B cell (primary cell): ENCODE results near the gene HCN4. TPM values are rescaled to one million over a fixed set of nuclear protein-coding genes. Genes with fewer than 3 reads are reported as not detected.
A peak's percentile ranks its signal among the peaks of the same experiment; 100 is the strongest.

Source experiments
- ATAC-seq: fragments of 200-7000 bp; cut with Tn5 transposase; one replicate; pipeline ENCODE4 v1.10.0; 2021; ENCODE audit warnings: low read depth, mild to moderate bottlenecking, moderate number of reproducible peaks, moderate library complexity
- CTCF ChIA-PET: fragments of 350-600 bp; sonication (Branson Sonifier 250); formaldehyde crosslinking; loops from one replicate; lab custom pipeline; 2021; ENCODE audit warnings: antibody characterized with exemption, inconsistent platforms; lab: Charles Lee
- POLR2A ChIA-PET: fragments of 350-600 bp; sonication (Branson Sonifier 250); formaldehyde crosslinking; loops from one replicate; lab custom pipeline; 2021; ENCODE audit warnings: antibody characterized with exemption; lab: Charles Lee
- DNase-seq: peaks from one replicate; pipeline ENCODE4 v3.0.0; 2013
- H2AFZ ChIP-seq: 2 replicates; pipeline ENCODE4 v1.6.1; 2012; ENCODE audit warnings: mild to moderate bottlenecking, low read depth, low read length; ENCODE audit not compliant: insufficient read depth, poor library complexity, severe bottlenecking
- H3K27ac ChIP-seq, 2 donors: 1 replicate in 1 of 2; 2 replicates in 1 of 2; pipeline ENCODE4 v1.5.1; 2012 to 2013; ENCODE audit warnings: low read length in 2 of 2, mild to moderate bottlenecking in 2 of 2, moderate library complexity in 1 of 2
- H3K27me3 ChIP-seq, 4 experiments: fragments of 200-600 bp in 1 of 4; sonication (generic) in 1 of 4; replicated peaks in 1 of 4; 1 replicate in 2 of 4; 2 replicates in 2 of 4; pipeline versions ENCODE4 v1.6.1 to v1.7.0; 2013 to 2016; ENCODE audit warnings: low read length in 3 of 4, mild to moderate bottlenecking in 2 of 4, mixed read lengths in 1 of 4, moderate library complexity in 1 of 4; ENCODE audit not compliant: insufficient read depth in 4 of 4, control insufficient read depth in 3 of 4; ENCODE audit errors: control extremely low read depth in 1 of 4
- H3K36me3 ChIP-seq, 2 experiments: replicated peaks in 1 of 2; 1 replicate in 1 of 2; 2 replicates in 1 of 2; pipeline versions ENCODE4 v1.6.1 to v1.7.1; 2013; ENCODE audit warnings: low read length in 1 of 2; ENCODE audit not compliant: insufficient read depth in 2 of 2, control insufficient read depth in 1 of 2; ENCODE audit errors: control extremely low read depth in 1 of 2, extremely low read depth in 1 of 2
- H3K4me1 ChIP-seq, 2 donors: fragments of 200-600 bp in 1 of 2; sonication (generic) in 1 of 2; 1 replicate in 1 of 2; 2 replicates in 1 of 2; pipeline versions ENCODE4 v1.5.1 to v1.6.1; 2013 to 2017; ENCODE audit warnings: low read length in 2 of 2; ENCODE audit not compliant: control insufficient read depth in 2 of 2, insufficient read depth in 2 of 2
- H3K4me2 ChIP-seq: replicated peaks from 2 replicates; pipeline ENCODE3; 2012; ENCODE audit warnings: mild to moderate bottlenecking, low read depth, low read length; ENCODE audit not compliant: poor library complexity, severe bottlenecking
- H3K4me3 ChIP-seq, 5 experiments: fragments of 200-600 bp in 1 of 5; sonication (generic) in 1 of 5; 1 replicate in 3 of 5; 2 replicates in 2 of 5; pipeline versions ENCODE4 v1.5.1 to v1.7.0; 2011 to 2016; ENCODE audit warnings: low read length in 4 of 5, mild to moderate bottlenecking in 4 of 5, low read depth in 2 of 5, control low read depth in 1 of 5, moderate library complexity in 1 of 5; ENCODE audit not compliant: insufficient read depth in 1 of 5; ENCODE audit errors: control extremely low read depth in 1 of 5, extremely low read depth in 1 of 5
- H3K79me2 ChIP-seq: fragments of 200-600 bp; sonication (generic); one replicate; pipeline ENCODE4 v1.6.0; 2016; ENCODE audit warnings: low read length; ENCODE audit not compliant: control insufficient read depth, insufficient read depth
- H3K9ac ChIP-seq: fragments of 200-600 bp; sonication (generic); 2 replicates; pipeline ENCODE4 v1.6.1; 2017; ENCODE audit warnings: mild to moderate bottlenecking, low read length, moderate library complexity
- H3K9me3 ChIP-seq, 3 donors: one replicate each; pipeline versions ENCODE4 v1.6.1 to v1.7.1; 2013; ENCODE audit warnings: low read length in 2 of 3; ENCODE audit not compliant: control insufficient read depth in 2 of 3, insufficient read depth in 1 of 3; ENCODE audit errors: control extremely low read depth in 1 of 3
- H4K20me1 ChIP-seq: 2 replicates; pipeline ENCODE4 v1.6.0; 2012; ENCODE audit warnings: mild to moderate bottlenecking, low read length; ENCODE audit not compliant: insufficient read depth, control insufficient read depth, poor library complexity, severe bottlenecking
- H3K27ac Mint-ChIP-seq: one replicate; pipeline ENCODE4 v1.8.0; 2021; ENCODE audit warnings: mixed read lengths
- H3K27me3 Mint-ChIP-seq: one replicate; pipeline ENCODE4 v1.8.0; 2021; ENCODE audit warnings: mixed read lengths
- H3K4me1 Mint-ChIP-seq: one replicate; pipeline ENCODE4 v1.8.0; 2021; ENCODE audit warnings: mixed read lengths
- H3K4me3 Mint-ChIP-seq: one replicate; pipeline ENCODE4 v1.8.0; 2021; ENCODE audit warnings: mixed read lengths
- H3K9me3 Mint-ChIP-seq: one replicate; pipeline ENCODE4 v1.8.0; 2022; ENCODE audit warnings: mixed read lengths; ENCODE audit not compliant: insufficient read depth
- EZH2 ChIP-seq: IDR thresholded peaks from 2 replicates; pipeline ENCODE4 v1.6.1; 2012; ENCODE audit warnings: borderline replicate concordance, low read depth, mild to moderate bottlenecking, moderate library complexity, low read length; ENCODE audit not compliant: insufficient read depth, poor library complexity, severe bottlenecking
- WGBS: methylation state at CpG from one replicate; pipeline ENCODE4 v1.1.5; 2013; ENCODE audit warnings: missing lambda C conversion rate; ENCODE audit not compliant: insufficient coverage; 5-methylcytosine and 5-hydroxymethylcytosine counted together
- intact Hi-C: fragments of 100-400 bp; cut with micrococcal nuclease; formaldehyde crosslinking; loops from one replicate; pipeline ENCODE4 v1.10.0; 2022
- polyA plus RNA-seq: library from polyadenylated mRNA; depleted of rRNA; stranded (reverse); fragments of >200 nt; gene quantifications from 2 replicates; pipeline ENCODE4 v1.2.3, GENCODE V29; 2012
- total RNA-seq, 2 donors: library from RNA; stranded (reverse); fragments of 120-200 nt in 1 of 2; gene quantifications; 1 replicate in 1 of 2; 2 replicates in 1 of 2; pipeline versions ENCODE4 v1.2.3 to v1.2.4, GENCODE V29; 2013 to 2022
- TF ChIP-seq, protein P1 (sequence below): fragments of 200-600 bp; IDR thresholded peaks from one replicate; pipeline ENCODE4 v1.8.0; 2022; ENCODE audit warnings: antibody characterized with exemption, mild to moderate bottlenecking

The HCN4 gene
- total and polyA plus RNA-seq, 2 donors (not counting 1 experiment from before 2014, with no cell fraction given) = not detected

DNA sequence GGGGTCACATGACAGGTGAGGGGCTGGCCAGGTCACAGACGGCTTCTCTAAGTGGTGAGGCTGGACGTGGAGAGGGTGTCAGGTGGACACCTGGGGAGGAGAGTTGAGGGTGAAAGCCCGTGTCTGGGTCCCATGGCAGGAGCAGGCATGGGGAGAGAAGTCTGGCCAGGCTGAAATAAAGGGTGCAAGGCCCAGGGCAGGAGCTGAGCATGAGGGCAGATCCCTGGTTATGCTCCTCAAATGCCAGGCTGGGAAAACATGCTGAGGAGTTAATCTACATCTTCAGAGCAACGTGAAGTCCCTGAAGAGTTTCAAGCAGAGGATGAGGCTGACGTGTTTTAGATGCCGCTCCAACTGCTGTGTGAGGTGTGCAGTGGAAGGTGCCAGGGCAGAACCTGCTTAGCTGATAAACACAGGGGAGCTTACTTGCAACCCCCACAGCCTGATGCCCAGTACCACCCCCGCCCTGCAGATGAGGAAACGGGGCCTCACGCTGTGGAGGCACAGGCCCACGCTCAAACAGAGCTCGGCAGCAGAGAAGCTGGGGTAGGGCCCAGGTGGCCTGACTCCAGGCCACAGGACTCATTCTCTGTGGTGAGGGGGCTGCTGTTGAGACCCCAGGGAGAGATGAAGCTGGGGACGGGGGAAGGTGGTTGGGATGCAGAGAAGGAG is 40.5 kb downstream of the HCN4 start:
- ChIA-PET CTCF (no interaction called here), POLR2A (no interaction called here)
- Mint-ChIP-seq H3K27me3 (no peaks in the 10 kb centered on the region), H3K4me3 (no peak overlapping the region), H3K9me3 (no peaks in the 10 kb centered on the region), H3K4me1 (peaks cover 2% of the 10 kb centered on the region), H3K27ac (peak overlapping the region; percentile 28)
- TF ChIP-seq EZH2 = no peak
- TF ChIP-seq, protein P1, sequence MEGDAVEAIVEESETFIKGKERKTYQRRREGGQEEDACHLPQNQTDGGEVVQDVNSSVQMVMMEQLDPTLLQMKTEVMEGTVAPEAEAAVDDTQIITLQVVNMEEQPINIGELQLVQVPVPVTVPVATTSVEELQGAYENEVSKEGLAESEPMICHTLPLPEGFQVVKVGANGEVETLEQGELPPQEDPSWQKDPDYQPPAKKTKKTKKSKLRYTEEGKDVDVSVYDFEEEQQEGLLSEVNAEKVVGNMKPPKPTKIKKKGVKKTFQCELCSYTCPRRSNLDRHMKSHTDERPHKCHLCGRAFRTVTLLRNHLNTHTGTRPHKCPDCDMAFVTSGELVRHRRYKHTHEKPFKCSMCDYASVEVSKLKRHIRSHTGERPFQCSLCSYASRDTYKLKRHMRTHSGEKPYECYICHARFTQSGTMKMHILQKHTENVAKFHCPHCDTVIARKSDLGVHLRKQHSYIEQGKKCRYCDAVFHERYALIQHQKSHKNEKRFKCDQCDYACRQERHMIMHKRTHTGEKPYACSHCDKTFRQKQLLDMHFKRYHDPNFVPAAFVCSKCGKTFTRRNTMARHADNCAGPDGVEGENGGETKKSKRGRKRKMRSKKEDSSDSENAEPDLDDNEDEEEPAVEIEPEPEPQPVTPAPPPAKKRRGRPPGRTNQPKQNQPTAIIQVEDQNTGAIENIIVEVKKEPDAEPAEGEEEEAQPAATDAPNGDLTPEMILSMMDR = no peak
- DNase-seq (no peak), ATAC-seq (no peak)
- Histone ChIP-seq H2AFZ (no peak overlapping the region), H3K79me2 (no peaks in the 10 kb centered on the region), H3K4me3 (no peak overlapping the region), H4K20me1 (no peaks in the 10 kb centered on the region), H3K27me3 (peaks cover 0 to 3% (median 0%) of the 10 kb centered on the region in 4 experiments), H3K36me3 (no peaks in the 10 kb centered on the region), H3K9ac (no peak overlapping the region), H3K4me2 (no peak overlapping the region), H3K9me3 (peaks cover 0 to 14% (median 0%) of the 10 kb centered on the region in 3 donors), H3K27ac (no peak overlapping the region), H3K4me1 (peaks cover 0 to 7% of the 10 kb centered on the region in 2 donors)
- WGBS = 88% methylated on average over 11 of the region's 12 CpGs
- intact Hi-C loops = no loop called here

DNA sequence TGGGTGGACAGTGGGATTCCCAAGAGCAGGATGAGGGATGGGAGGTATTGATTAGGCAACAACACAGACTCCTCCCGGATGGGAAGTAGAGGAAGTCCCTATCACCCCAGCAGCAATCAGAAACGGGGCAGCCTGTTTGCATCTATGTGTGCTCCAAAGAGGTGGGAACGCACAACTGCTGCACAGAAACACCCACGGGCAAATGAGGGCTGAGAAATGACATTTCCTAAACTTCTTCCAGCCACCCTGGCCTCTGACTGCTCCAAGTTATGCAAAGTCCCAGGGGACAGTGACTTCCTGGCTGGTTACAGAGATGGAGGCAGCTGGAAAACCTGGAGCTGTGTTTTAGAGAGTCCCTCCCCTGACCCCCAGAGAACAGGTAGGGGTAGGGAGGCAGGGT is 42.6 kb downstream of the HCN4 start:
- intact Hi-C loops = no loop called here
- no peak for DNase-seq
- POLR2A ChIA-PET = no interaction called here

More for the DNA sequence above, 42.6 kb downstream of the HCN4 start:
- Mint-ChIP-seq H3K9me3 (no peaks in the 10 kb centered on the region), H3K27ac (no peak overlapping the region), H3K4me3 (no peak overlapping the region), H3K27me3 (no peaks in the 10 kb centered on the region), H3K4me1 (peaks cover 2% of the 10 kb centered on the region)
- TF ChIP-seq, protein P1 = no peak
- no peak for TF ChIP-seq EZH2
- Histone ChIP-seq H3K4me3 (no peak overlapping the region), H3K9me3 (peaks cover 0 to 14% (median 0%) of the 10 kb centered on the region in 3 donors), H3K79me2 (no peaks in the 10 kb centered on the region), H3K4me1 (peaks cover 0 to 7% of the 10 kb centered on the region in 2 donors), H3K27ac (no peak overlapping the region), H2AFZ (no peak overlapping the region), H4K20me1 (no peaks in the 10 kb centered on the region), H3K27me3 (peaks cover 0 to 3% (median 0%) of the 10 kb centered on the region in 4 experiments), H3K9ac (no peak overlapping the region), H3K4me2 (no peak overlapping the region), H3K36me3 (no peaks in the 10 kb centered on the region)
- WGBS = 49% methylated on average over 3 of the region's 4 CpGs
- no peak for ATAC-seq
- CTCF ChIA-PET = interaction anchor here (1.2 kb wide), 1 partner anchor 8 kb away, joined by 3 read pairs; no protein-coding TSS in a partner anchor
